ENCODE measurements around the gene RBPJL. TPM values are rescaled to one million over a fixed set of nuclear protein-coding genes. Genes with fewer than 3 reads are reported as not detected.

Gene RBPJL
- total and polyA plus RNA-seq, 5 donors from 2014 or later: not detected

DNA sequence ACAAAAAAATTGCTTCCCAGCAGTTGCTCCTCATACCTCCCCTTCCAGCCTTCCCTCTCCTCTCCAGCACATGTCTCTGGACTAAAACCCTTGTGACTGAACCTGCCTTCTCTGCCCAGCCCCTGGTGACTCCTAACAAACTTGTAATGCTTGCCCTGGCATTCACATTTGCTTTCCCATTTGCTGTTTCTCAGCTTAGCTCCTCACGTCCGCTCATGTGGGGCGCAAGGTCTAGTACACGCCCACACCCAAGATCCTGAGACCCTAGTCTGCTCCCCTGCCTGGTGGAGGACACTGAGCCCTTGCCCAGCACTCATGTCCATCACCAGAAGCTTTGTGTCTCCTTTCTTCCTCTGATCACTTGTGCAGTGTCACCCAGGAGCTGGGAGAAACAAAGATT lies 18.3 kb upstream of the RBPJL start:
- Histone ChIP-seq H3K27ac (ENCODE audit: insufficient read depth, low read length, poor library complexity, severe bottlenecking) (no peak overlapping the region), H3K4me1 (ENCODE audit: control insufficient read depth, insufficient read depth, low read length, poor library complexity, severe bottlenecking) (peaks cover 7% of the 10 kb centered on the region), H3K36me3 (ENCODE audit: control insufficient read depth, insufficient read depth, low read length) (no peaks in the 10 kb centered on the region), H3K4me3 (ENCODE audit: low read depth, low read length) (no peak overlapping the region), H3K27me3 (ENCODE audit: control insufficient read depth, insufficient read depth, low read length) (peaks cover 7% of the 10 kb centered on the region), H3K9me3 (ENCODE audit: control insufficient read depth in 2 of 2, low read length in 2 of 2) (no peaks in the 10 kb centered on the region)
- H3K9me3 Mint-ChIP-seq: peaks cover 0 to 2% (median 0%) of the 10 kb centered on the region in 7 donors
- DNase-seq (no peak), ATAC-seq (ENCODE audit: low read depth in 2 of 2) (no peak)
- peaks cover 27% of the 10 kb centered on the region for H3K27me3 Mint-ChIP-seq
- H3K4me3 Mint-ChIP-seq: no peak overlapping the region
- no peak overlapping the region for H3K27ac Mint-ChIP-seq
- H3K36me3 Mint-ChIP-seq: no peaks in the 10 kb centered on the region
- H3K4me1 Mint-ChIP-seq: peaks cover 0 to 12% (median 0%) of the 10 kb centered on the region in 4 donors

DNA sequence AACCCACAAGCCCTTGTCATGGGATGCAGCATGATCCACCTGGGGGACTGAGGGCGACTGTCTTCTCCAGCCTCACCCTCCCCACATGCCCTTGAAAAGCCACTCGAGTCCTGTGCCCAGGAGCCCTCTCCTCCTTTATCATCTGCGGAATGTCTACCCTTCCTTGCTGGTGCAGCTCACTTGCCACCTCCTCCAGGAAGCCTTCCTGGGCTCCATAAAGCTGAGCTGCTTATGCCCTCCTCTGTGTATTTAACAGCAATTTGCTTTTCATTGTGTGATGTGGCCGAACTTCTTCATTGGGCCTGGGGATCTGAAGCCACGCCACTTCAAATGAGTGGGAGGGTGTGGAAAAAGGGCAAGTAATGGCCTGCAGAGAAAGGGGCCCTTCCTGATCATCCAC lies 17.8 kb upstream of the RBPJL start:
- Mint-ChIP-seq H3K27ac (no peak overlapping the region), H3K27me3 (peaks cover 29% of the 10 kb centered on the region), H3K9me3 (peaks cover 0 to 2% (median 0%) of the 10 kb centered on the region in 7 donors), H3K4me1 (peaks cover 0 to 15% (median under 1%) of the 10 kb centered on the region in 4 donors), H3K4me3 (no peak overlapping the region), H3K36me3 (no peaks in the 10 kb centered on the region)
- Histone ChIP-seq H3K4me1 (ENCODE audit: control insufficient read depth, insufficient read depth, low read length, poor library complexity, severe bottlenecking) (peaks cover 12% of the 10 kb centered on the region), H3K4me3 (ENCODE audit: low read depth, low read length) (no peak overlapping the region), H3K9me3 (ENCODE audit: control insufficient read depth in 2 of 2, low read length in 2 of 2) (no peaks in the 10 kb centered on the region), H3K27ac (ENCODE audit: insufficient read depth, low read length, poor library complexity, severe bottlenecking) (no peak overlapping the region), H3K27me3 (ENCODE audit: control insufficient read depth, insufficient read depth, low read length) (peaks cover 7% of the 10 kb centered on the region), H3K36me3 (ENCODE audit: control insufficient read depth, insufficient read depth, low read length) (no peaks in the 10 kb centered on the region)
- DNase-seq: no peak
- ATAC-seq (ENCODE audit: low read depth in 2 of 2): no peak

DNA sequence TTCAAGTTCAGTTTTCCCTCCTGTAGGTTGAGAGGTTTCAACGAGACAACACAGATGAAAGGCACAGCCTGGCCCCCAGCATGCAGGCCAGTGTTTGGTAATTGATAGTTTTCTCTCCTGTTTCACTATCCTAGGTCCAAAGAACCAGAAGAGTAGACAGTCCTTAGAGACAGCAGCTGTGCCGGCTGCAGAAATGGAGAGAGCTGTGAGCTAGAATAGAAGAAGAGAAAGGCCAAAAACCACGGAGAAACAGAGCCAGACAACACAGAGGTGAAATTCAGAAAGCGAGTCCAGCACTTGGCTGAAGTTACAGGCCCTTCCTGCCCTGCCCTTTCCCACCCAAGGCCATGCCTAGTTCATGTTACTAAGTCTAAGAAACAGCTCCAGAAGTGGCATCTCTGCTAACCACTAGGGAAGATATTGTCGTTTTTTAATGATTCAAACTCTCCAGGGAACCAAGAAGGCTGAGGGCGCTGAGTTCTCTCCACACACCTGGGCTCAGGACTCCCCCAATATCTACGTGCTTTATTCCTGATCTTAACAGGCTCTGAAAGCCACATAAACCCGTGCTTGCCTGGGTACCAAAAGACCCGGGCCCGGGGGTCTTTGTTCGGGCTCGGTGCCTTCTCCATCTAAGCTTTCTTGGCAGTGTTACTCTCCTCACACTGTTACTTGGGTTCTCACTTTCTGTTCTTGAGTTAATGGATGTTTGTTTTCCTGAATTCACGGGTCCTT lies 16.5 kb upstream of the RBPJL start:
- peaks cover 0 to 18% (median 1%) of the 10 kb centered on the region in 4 donors for H3K4me1 Mint-ChIP-seq
- H3K9me3 Mint-ChIP-seq: peaks cover 0 to 2% (median 0%) of the 10 kb centered on the region in 7 donors

GRCh38 chr20:45290677-45291355 lies 15.8 kb upstream of the RBPJL start:
- peaks cover 11% of the 10 kb centered on the region for H3K27me3 ChIP-seq (ENCODE audit: control insufficient read depth, insufficient read depth, low read length)
- H3K36me3 ChIP-seq (ENCODE audit: control insufficient read depth, insufficient read depth, low read length): no peaks in the 10 kb centered on the region
- no peaks in the 10 kb centered on the region for H3K36me3 Mint-ChIP-seq
- H3K4me1 Mint-ChIP-seq: peaks cover 0 to 18% (median 1%) of the 10 kb centered on the region in 4 donors
- H3K27me3 Mint-ChIP-seq: peaks cover 34% of the 10 kb centered on the region
- peaks cover 0 to 2% (median 0%) of the 10 kb centered on the region in 7 donors for H3K9me3 Mint-ChIP-seq
- H3K4me1 ChIP-seq (ENCODE audit: control insufficient read depth, insufficient read depth, low read length, poor library complexity, severe bottlenecking): peaks cover 15% of the 10 kb centered on the region
- peak in 1 of 2 donors; percentile 37 for ATAC-seq (ENCODE audit: low read depth in 2 of 2)
- H3K27ac Mint-ChIP-seq: peak overlapping the region in 1 of 3 donors; percentile 16
- H3K27ac ChIP-seq (ENCODE audit: insufficient read depth, low read length, poor library complexity, severe bottlenecking): no peak overlapping the region
- DNase-seq: peak; percentile 25 to 67 (median 51)
- H3K4me3 Mint-ChIP-seq: no peak overlapping the region
- H3K9me3 ChIP-seq (ENCODE audit: control insufficient read depth in 2 of 2, low read length in 2 of 2): no peaks in the 10 kb centered on the region
- no peak overlapping the region for H3K4me3 ChIP-seq (ENCODE audit: low read depth, low read length)

More for the DNA sequence above, 16.5 kb upstream of the RBPJL start:
- H3K4me3 ChIP-seq (ENCODE audit: low read depth, low read length): no peak overlapping the region
- Mint-ChIP-seq H3K27ac (no peak overlapping the region), H3K27me3 (peaks cover 34% of the 10 kb centered on the region), H3K4me3 (no peak overlapping the region), H3K36me3 (no peaks in the 10 kb centered on the region)
- ATAC-seq (ENCODE audit: low read depth in 2 of 2) (no peak), DNase-seq (no peak)
- H3K27ac ChIP-seq (ENCODE audit: insufficient read depth, low read length, poor library complexity, severe bottlenecking): no peak overlapping the region
- peaks cover 11% of the 10 kb centered on the region for H3K27me3 ChIP-seq (ENCODE audit: control insufficient read depth, insufficient read depth, low read length)
- H3K4me1 ChIP-seq (ENCODE audit: control insufficient read depth, insufficient read depth, low read length, poor library complexity, severe bottlenecking): peaks cover 15% of the 10 kb centered on the region
- no peaks in the 10 kb centered on the region for H3K36me3 ChIP-seq (ENCODE audit: control insufficient read depth, insufficient read depth, low read length)
- H3K9me3 ChIP-seq (ENCODE audit: control insufficient read depth in 2 of 2, low read length in 2 of 2): no peaks in the 10 kb centered on the region

- peaks cover 0 to 18% (median 1%) of the 10 kb centered on the region in 4 donors for H3K4me1 Mint-ChIP-seq
- H3K27me3 Mint-ChIP-seq: peaks cover 34% of the 10 kb centered on the region
- H3K27ac Mint-ChIP-seq: no peak overlapping the region
Measured at GRCh38 chr20:45291526-45291925, 15.1 kb upstream of the RBPJL start.

GRCh38 chr20:45292343-45292742 lies 14.3 kb upstream of the RBPJL start:
- Histone ChIP-seq H3K4me3 (ENCODE audit: low read depth, low read length) (no peak overlapping the region), H3K27me3 (ENCODE audit: control insufficient read depth, insufficient read depth, low read length) (peaks cover 11% of the 10 kb centered on the region), H3K9me3 (ENCODE audit: control insufficient read depth in 2 of 2, low read length in 2 of 2) (no peaks in the 10 kb centered on the region), H3K36me3 (ENCODE audit: control insufficient read depth, insufficient read depth, low read length) (no peaks in the 10 kb centered on the region), H3K4me1 (ENCODE audit: control insufficient read depth, insufficient read depth, low read length, poor library complexity, severe bottlenecking) (peaks cover 15% of the 10 kb centered on the region), H3K27ac (ENCODE audit: insufficient read depth, low read length, poor library complexity, severe bottlenecking) (no peak overlapping the region)
- ATAC-seq (ENCODE audit: low read depth in 2 of 2): no peak
- Mint-ChIP-seq H3K27me3 (peaks cover 29% of the 10 kb centered on the region), H3K4me3 (peak overlapping the region in 3 of 4 donors; percentile 55 to 87 (median 74)), H3K27ac (no peak overlapping the region), H3K9me3 (peaks cover 0 to 2% (median 0%) of the 10 kb centered on the region in 7 donors), H3K36me3 (no peaks in the 10 kb centered on the region), H3K4me1 (peaks cover 0 to 18% (median 1%) of the 10 kb centered on the region in 4 donors)
- no peak for DNase-seq

More at GRCh38 chr20:45291526-45291925, 15.1 kb upstream of the RBPJL start:
- H3K27ac ChIP-seq (ENCODE audit: insufficient read depth, low read length, poor library complexity, severe bottlenecking): no peak overlapping the region
- no peak overlapping the region for H3K4me3 Mint-ChIP-seq
- H3K4me3 ChIP-seq (ENCODE audit: low read depth, low read length): no peak overlapping the region
- H3K9me3 ChIP-seq (ENCODE audit: control insufficient read depth in 2 of 2, low read length in 2 of 2): no peaks in the 10 kb centered on the region
- no peak for ATAC-seq (ENCODE audit: low read depth in 2 of 2)
- peaks cover 0 to 2% (median 0%) of the 10 kb centered on the region in 7 donors for H3K9me3 Mint-ChIP-seq
- no peaks in the 10 kb centered on the region for H3K36me3 Mint-ChIP-seq
- no peak for DNase-seq
- no peaks in the 10 kb centered on the region for H3K36me3 ChIP-seq (ENCODE audit: control insufficient read depth, insufficient read depth, low read length)
- H3K27me3 ChIP-seq (ENCODE audit: control insufficient read depth, insufficient read depth, low read length): peaks cover 11% of the 10 kb centered on the region
- H3K4me1 ChIP-seq (ENCODE audit: control insufficient read depth, insufficient read depth, low read length, poor library complexity, severe bottlenecking): peaks cover 15% of the 10 kb centered on the region

GRCh38 chr20:45293041-45294002 lies 13.3 kb upstream of the RBPJL start:
- H3K4me1 Mint-ChIP-seq: peaks cover 0 to 18% (median 1%) of the 10 kb centered on the region in 4 donors

More at GRCh38 chr20:45293041-45294002, 13.3 kb upstream of the RBPJL start:
- peak; percentile 85 to 86 for ATAC-seq (ENCODE audit: low read depth in 2 of 2)
- Mint-ChIP-seq H3K4me3 (peak overlapping the region; percentile 2 to 87 (median 66)), H3K27ac (no peak overlapping the region), H3K36me3 (no peaks in the 10 kb centered on the region), H3K27me3 (peaks cover 31% of the 10 kb centered on the region), H3K9me3 (peaks cover 0 to 2% (median 0%) of the 10 kb centered on the region in 7 donors)
- H3K27ac ChIP-seq (ENCODE audit: insufficient read depth, low read length, poor library complexity, severe bottlenecking): no peak overlapping the region
- no peaks in the 10 kb centered on the region for H3K36me3 ChIP-seq (ENCODE audit: control insufficient read depth, insufficient read depth, low read length)
- no peak overlapping the region for H3K4me3 ChIP-seq (ENCODE audit: low read depth, low read length)
- H3K4me1 ChIP-seq (ENCODE audit: control insufficient read depth, insufficient read depth, low read length, poor library complexity, severe bottlenecking): peaks cover 15% of the 10 kb centered on the region
- H3K9me3 ChIP-seq (ENCODE audit: control insufficient read depth in 2 of 2, low read length in 2 of 2): no peaks in the 10 kb centered on the region
- H3K27me3 ChIP-seq (ENCODE audit: control insufficient read depth, insufficient read depth, low read length): peaks cover 11% of the 10 kb centered on the region
- DNase-seq: peak; percentile 59 to 80 (median 68)
